PC-3 (cell line): ENCODE results near the gene CA5A. TPM values are rescaled to one million over a fixed set of nuclear protein-coding genes. Genes with fewer than 3 reads are reported as not detected.

Experiments
- ATAC-seq: fragments of 200-7000 bp; cut with Tn5 transposase; 2 replicates; pipeline ENCODE4 v1.9.1; 2020; ENCODE audit warnings: mild to moderate bottlenecking, moderate library complexity
- BruUV-seq: library from RNA; stranded (reverse); fragments of 400-500 nt; replicated peaks from 2 replicates; lab custom pipeline; 2021; lab: Mats Ljungman, UMichigan
- CTCF ChIA-PET: fragments of 300-600 bp; sonication (Branson Sonifier 250); formaldehyde crosslinking; loops from one replicate; lab custom pipeline; 2022; ENCODE audit warnings: antibody characterized with exemption; lab: Charles Lee
- POLR2A ChIA-PET: fragments of 300-600 bp; sonication (Branson Sonifier 250); formaldehyde crosslinking; loops from one replicate; lab custom pipeline; 2022; ENCODE audit warnings: antibody characterized with exemption; ENCODE audit not compliant: unreplicated experiment; lab: Charles Lee
- DNase-seq: peaks from one replicate; pipeline ENCODE4 v3.0.0-alpha.2; 2015
- H2AFZ ChIP-seq: fragments of 300-600 bp; sonication (generic); 2 replicates; pipeline ENCODE4 v1.6.0; 2016; ENCODE audit warnings: antibody characterized with exemption, low read length
- H3F3A ChIP-seq: fragments of 300-600 bp; sonication (generic); one replicate; pipeline ENCODE4 v1.6.0; 2017; ENCODE audit warnings: antibody characterized with exemption, low read length, control low read depth, mild to moderate bottlenecking; ENCODE audit not compliant: unreplicated experiment
- H3K27ac ChIP-seq: fragments of 300-600 bp; sonication (generic); 2 replicates; pipeline ENCODE4 v1.5.1; 2016; ENCODE audit warnings: mild to moderate bottlenecking, low read length
- H3K27me3 ChIP-seq: fragments of 300-600 bp; sonication (generic); 2 replicates; pipeline ENCODE4 v1.6.1; 2016; ENCODE audit warnings: low read length, mixed read lengths
- H3K36me3 ChIP-seq: fragments of 300-600 bp; sonication (generic); 2 replicates; pipeline ENCODE4 v1.6.1; 2016; ENCODE audit warnings: low read depth, mixed run types, low read length, mixed read lengths
- H3K4me1 ChIP-seq: fragments of 300-600 bp; sonication (generic); 2 replicates; pipeline ENCODE4 v1.5.1; 2016; ENCODE audit warnings: low read length; ENCODE audit not compliant: insufficient read depth
- H3K4me2 ChIP-seq: fragments of 300-600 bp; sonication (generic); 2 replicates; pipeline ENCODE4 v1.6.0; 2016; ENCODE audit warnings: low read length
- H3K4me3 ChIP-seq: fragments of 300-600 bp; sonication (generic); 2 replicates; pipeline ENCODE4 v1.5.1; 2016; ENCODE audit warnings: mild to moderate bottlenecking, low read length, mixed read lengths
- H3K79me2 ChIP-seq: fragments of 300-600 bp; sonication (generic); 2 replicates; pipeline ENCODE4 v1.6.1; 2017; ENCODE audit warnings: low read length, mixed read lengths
- H3K9ac ChIP-seq: fragments of 300-600 bp; sonication (generic); 2 replicates; pipeline ENCODE4 v1.6.0; 2016; ENCODE audit warnings: mild to moderate bottlenecking, low read length
- H3K9me2 ChIP-seq: fragments of 300-600 bp; sonication (generic); replicated peaks from 2 replicates; pipeline ENCODE4 v1.6.1; 2016; ENCODE audit warnings: mixed run types, low read length, mixed read lengths
- H3K9me3 ChIP-seq: fragments of 300-600 bp; sonication (generic); 2 replicates; pipeline ENCODE4 v1.6.1; 2016; ENCODE audit warnings: low read length, mixed read lengths
- H4K20me1 ChIP-seq: fragments of 300-600 bp; sonication (generic); 2 replicates; pipeline ENCODE4 v1.6.1; 2016; ENCODE audit warnings: low read length, mixed read lengths
- CTCF ChIP-seq: fragments of 300-600 bp; sonication (generic); conservative IDR thresholded peaks from 2 replicates; pipeline ENCODE4 v1.5.1; 2017; ENCODE audit warnings: antibody characterized with exemption, low read depth, mild to moderate bottlenecking, low read length
- EZH2 ChIP-seq: fragments of 300-600 bp; sonication (generic); IDR thresholded peaks from one replicate; pipeline ENCODE4 v1.6.1; 2017; ENCODE audit warnings: antibody characterized with exemption, mild to moderate bottlenecking, low read length; ENCODE audit not compliant: unreplicated experiment
- EZH2phosphoT487 ChIP-seq: fragments of 300-600 bp; sonication (generic); IDR thresholded peaks from 2 replicates; pipeline ENCODE4 v1.6.1; 2018; ENCODE audit warnings: mild to moderate bottlenecking, antibody characterized with exemption, low read length, borderline replicate concordance
- intact Hi-C: fragments of 100-400 bp; cut with micrococcal nuclease; formaldehyde crosslinking; loops from 2 replicates; pipeline ENCODE4 v1.9.0; 2023
- total RNA-seq: library from RNA; depleted of rRNA; stranded (reverse); fragments of >200 nt; gene quantifications from 2 replicates; pipeline ENCODE4 v1.2.3, GENCODE V29; 2014

Gene CA5A
- total RNA-seq, 1 experiment from 2014 or later = not detected

DNA sequence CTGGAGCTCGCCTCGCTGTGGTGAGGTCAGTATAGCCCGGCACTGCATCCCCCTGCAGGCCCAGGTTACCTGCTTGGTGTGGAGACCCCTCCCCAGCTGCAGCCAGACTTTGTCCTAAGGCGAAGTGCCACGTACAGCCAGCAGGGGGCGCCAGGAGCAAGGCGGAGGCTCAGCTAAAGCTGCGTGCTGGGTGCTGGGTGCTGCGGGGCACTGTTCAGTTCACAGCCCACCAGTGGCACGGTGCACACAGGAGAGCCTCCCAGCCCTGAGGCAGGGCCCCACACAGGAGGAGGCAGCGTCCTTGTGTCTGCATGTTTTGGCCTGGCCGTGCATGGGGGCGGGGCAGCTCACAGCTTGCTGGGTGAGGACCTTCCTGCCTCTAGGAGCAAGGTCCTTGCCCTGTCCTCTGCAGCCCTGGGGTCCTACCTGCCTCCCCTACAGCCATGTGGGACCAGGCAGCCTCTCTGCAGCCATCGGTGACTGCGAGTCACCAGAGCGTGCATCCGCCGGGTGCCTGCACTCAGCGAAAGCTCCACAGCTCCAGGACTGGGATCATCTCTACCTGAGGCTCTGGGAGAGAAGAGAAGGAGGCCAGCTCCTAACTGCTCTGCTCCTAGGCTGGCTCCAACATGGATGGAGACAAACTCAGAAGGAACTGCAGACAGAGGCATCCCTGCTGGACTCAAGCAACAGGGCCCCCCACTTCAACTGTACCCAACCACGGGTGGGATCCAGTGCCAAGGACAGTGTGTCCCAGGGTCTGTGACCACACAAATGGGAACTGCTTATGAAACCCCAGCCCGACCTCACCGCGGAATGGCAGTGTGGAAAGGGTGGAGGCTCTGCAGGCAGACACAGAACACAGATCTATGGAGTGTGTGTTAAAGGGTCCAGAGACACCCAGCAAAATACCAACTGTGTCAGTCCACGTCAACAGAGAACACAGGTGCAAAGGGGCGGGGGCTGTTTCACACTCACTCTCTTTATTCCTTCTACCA is 86.0 kb downstream of the CA5A start:
- POLR2A ChIA-PET = no interaction called here

DNA sequence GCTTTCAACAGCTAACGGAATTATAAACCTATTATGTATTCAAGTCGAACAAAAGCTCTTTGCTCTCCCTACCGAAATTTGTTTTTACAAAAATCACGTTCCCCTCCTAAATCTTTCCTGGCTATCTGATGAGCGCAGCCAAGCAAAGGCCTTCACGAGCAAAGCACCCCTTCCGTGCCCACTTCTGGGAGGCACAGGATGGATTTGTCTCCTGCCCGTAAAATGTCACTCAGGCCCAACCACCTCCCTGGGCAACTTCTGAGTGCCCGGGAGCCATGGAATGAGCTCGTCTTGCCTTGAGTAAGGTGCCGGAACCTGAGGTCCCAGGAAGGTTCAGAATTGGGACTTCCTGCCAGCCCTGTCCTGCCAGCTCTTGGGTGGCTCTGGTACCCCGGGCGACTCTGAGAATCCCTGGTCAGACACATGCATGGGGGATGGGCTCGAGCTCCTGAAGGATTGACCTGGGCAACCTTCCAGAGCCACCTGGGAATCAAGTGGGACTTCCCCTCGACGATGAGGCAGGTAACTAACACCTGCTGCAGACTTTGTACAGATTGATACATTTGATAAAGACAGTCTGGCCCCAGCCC is 86.8 kb downstream of the CA5A start:
- BruUV-seq = no TSS peak
- H3K4me1 ChIP-seq = peaks cover 16% of the 10 kb centered on the region
- H3K79me2 ChIP-seq = peaks cover 85% of the 10 kb centered on the region
- H3K4me2 ChIP-seq = no peak overlapping the region
- no peak overlapping the region for H3K4me3 ChIP-seq
- no peaks in the 10 kb centered on the region for H3K9me3 ChIP-seq
- H3K9ac ChIP-seq = no peak overlapping the region
- POLR2A ChIA-PET = no interaction called here
- TF ChIP-seq EZH2 = no peak
- TF ChIP-seq EZH2phosphoT487 = no peak
- no peak for TF ChIP-seq CTCF
- intact Hi-C loops = loop anchor here (2.0 to 5.0 kb wide), 2 partner anchors 21 to 72 kb away; no protein-coding TSS in a partner anchor
- no peaks in the 10 kb centered on the region for H3F3A ChIP-seq
- DNase-seq (no peak), ATAC-seq (no peak)
- no peaks in the 10 kb centered on the region for H3K9me2 ChIP-seq
- H3K27ac ChIP-seq = no peak overlapping the region
- no peaks in the 10 kb centered on the region for H3K27me3 ChIP-seq
- peaks cover 50% of the 10 kb centered on the region for H3K36me3 ChIP-seq
- no peak overlapping the region for H2AFZ ChIP-seq
- CTCF ChIA-PET = interaction anchor here (0.8 to 1.8 kb wide), 3 partner anchors 16 to 71 kb away, joined by 3 to 5 read pairs (median 4); no protein-coding TSS in a partner anchor
- H4K20me1 ChIP-seq = no peaks in the 10 kb centered on the region; the same call in 1 of the 2 replicates

More for the DNA sequence above, 86.0 kb downstream of the CA5A start:
- no TSS peak for BruUV-seq
- intact Hi-C loops = loop anchor here (2.0 to 5.0 kb wide), 2 partner anchors 20 to 73 kb away; no protein-coding TSS in a partner anchor
- H3K79me2 ChIP-seq = peaks cover 88% of the 10 kb centered on the region
- peaks cover 3% of the 10 kb centered on the region; the same call in 1 of the 2 replicates for H4K20me1 ChIP-seq
- DNase-seq = peak; percentile 58
- peak; percentile 83 for TF ChIP-seq CTCF
- TF ChIP-seq EZH2 = no peak
- no peaks in the 10 kb centered on the region for H3K27me3 ChIP-seq
- peaks cover 24% of the 10 kb centered on the region for H3K4me1 ChIP-seq
- no peaks in the 10 kb centered on the region for H3K9me3 ChIP-seq
- ATAC-seq = no peak
- peaks cover 50% of the 10 kb centered on the region for H3K36me3 ChIP-seq
- no peaks in the 10 kb centered on the region for H3F3A ChIP-seq
- no peak overlapping the region for H3K27ac ChIP-seq
- H3K9me2 ChIP-seq = no peaks in the 10 kb centered on the region
- H2AFZ ChIP-seq = no peak overlapping the region
- H3K4me2 ChIP-seq = no peak overlapping the region
- CTCF ChIA-PET = interaction anchor here (0.8 to 1.8 kb wide), 3 partner anchors 15 to 71 kb away, joined by 3 to 5 read pairs (median 4); no protein-coding TSS in a partner anchor
- H3K9ac ChIP-seq = no peak overlapping the region
- H3K4me3 ChIP-seq = no peak overlapping the region
